Hepatocyte (in vitro differentiated cells): ENCODE measurements around the gene PRKAR2A. TPM values are rescaled to one million over a fixed set of nuclear protein-coding genes. Genes with fewer than 3 reads are reported as not detected.
A peak's percentile ranks its signal among the peaks of the same experiment; 100 is the strongest.

ENCODE experiments used
- DNase-seq: peaks from one replicate; pipeline ENCODE4 v3.0.0-alpha.2; 2016; ENCODE audit warnings: low spot score
- H2AFZ ChIP-seq: fragments of 200-600 bp; sonication (generic); 2 replicates; pipeline ENCODE4 v1.6.0; 2016; ENCODE audit warnings: antibody characterized with exemption, mild to moderate bottlenecking
- H3K27ac ChIP-seq: fragments of 200-600 bp; sonication (generic); 2 replicates; pipeline ENCODE4 v1.5.1; 2016; ENCODE audit warnings: mild to moderate bottlenecking
- H3K27me3 ChIP-seq: fragments of 200-600 bp; sonication (generic); 2 replicates; pipeline ENCODE4 v1.6.1; 2016
- H3K36me3 ChIP-seq: fragments of 200-600 bp; sonication (generic); replicated peaks from 2 replicates; pipeline ENCODE4 v1.5.1; 2016; ENCODE audit warnings: low read depth; ENCODE audit not compliant: insufficient read depth
- H3K4me1 ChIP-seq: fragments of 200-600 bp; sonication (generic); 2 replicates; pipeline ENCODE4 v1.5.1; 2016; ENCODE audit warnings: mild to moderate bottlenecking, moderate library complexity; ENCODE audit not compliant: insufficient read depth
- H3K4me2 ChIP-seq: fragments of 200-600 bp; sonication (generic); 2 replicates; pipeline ENCODE4 v1.6.0; 2016
- H3K4me3 ChIP-seq: fragments of 200-600 bp; sonication (generic); 2 replicates; pipeline ENCODE4 v1.5.1; 2016; ENCODE audit warnings: mild to moderate bottlenecking
- H3K79me2 ChIP-seq: fragments of 200-600 bp; sonication (generic); 2 replicates; pipeline ENCODE4 v1.6.0; 2017; ENCODE audit warnings: mild to moderate bottlenecking
- H3K9me2 ChIP-seq: fragments of 200-600 bp; sonication (generic); replicated peaks from 2 replicates; pipeline ENCODE4 v1.6.0; 2017; ENCODE audit warnings: mild to moderate bottlenecking; ENCODE audit not compliant: insufficient read depth
- H3K9me3 ChIP-seq: fragments of 200-600 bp; sonication (generic); 2 replicates; pipeline ENCODE4 v1.5.1; 2016; ENCODE audit warnings: low read depth, mild to moderate bottlenecking
- H4K20me1 ChIP-seq: fragments of 200-600 bp; sonication (generic); 2 replicates; pipeline ENCODE4 v1.6.0; 2016; ENCODE audit warnings: mild to moderate bottlenecking; ENCODE audit not compliant: insufficient read depth, poor library complexity, severe bottlenecking
- EZH2 ChIP-seq: fragments of 200-600 bp; sonication (generic); IDR thresholded peaks from 2 replicates; pipeline ENCODE4 v1.6.1; 2016; ENCODE audit warnings: antibody characterized with exemption, mild to moderate bottlenecking, borderline replicate concordance
- EZH2phosphoT487 ChIP-seq: fragments of 200-600 bp; sonication (generic); IDR thresholded peaks from one replicate; pipeline ENCODE4 v1.6.1; 2018; ENCODE audit warnings: antibody characterized with exemption, mild to moderate bottlenecking, low read depth, moderate library complexity; ENCODE audit not compliant: unreplicated experiment, severe bottlenecking
- WGBS: methylation state at CpG from one replicate; pipeline ENCODE4 v1.1.6; 2016; ENCODE audit warnings: low lambda C conversion rate; ENCODE audit errors: missing lambda C conversion rate; 5-methylcytosine and 5-hydroxymethylcytosine counted together
- polyA plus RNA-seq: library from polyadenylated mRNA; unstranded; fragments of >200 nt; fragmentation: Nextera tagmentation; extraction: Ambion mirVana; gene quantifications from 2 replicates; pipeline ENCODE4 v1.2.1, GENCODE V29; 2016
- total RNA-seq: library from RNA; depleted of rRNA; stranded (reverse); fragments of >200 nt; gene quantifications from 2 replicates; pipeline ENCODE4 v1.2.3, GENCODE V29; 2014
- TF ChIP-seq, protein P1 (sequence below): fragments of 200-600 bp; sonication (generic); IDR thresholded peaks from 2 replicates; pipeline ENCODE4 v1.5.1; 2016; ENCODE audit warnings: antibody characterized with exemption, mild to moderate bottlenecking; ENCODE audit not compliant: poor library complexity

Gene PRKAR2A
- total RNA-seq (29.7 and 33.9 TPM in 2 replicates), polyA plus RNA-seq (9.0 and 10.8 TPM in 2 replicates)

DNA sequence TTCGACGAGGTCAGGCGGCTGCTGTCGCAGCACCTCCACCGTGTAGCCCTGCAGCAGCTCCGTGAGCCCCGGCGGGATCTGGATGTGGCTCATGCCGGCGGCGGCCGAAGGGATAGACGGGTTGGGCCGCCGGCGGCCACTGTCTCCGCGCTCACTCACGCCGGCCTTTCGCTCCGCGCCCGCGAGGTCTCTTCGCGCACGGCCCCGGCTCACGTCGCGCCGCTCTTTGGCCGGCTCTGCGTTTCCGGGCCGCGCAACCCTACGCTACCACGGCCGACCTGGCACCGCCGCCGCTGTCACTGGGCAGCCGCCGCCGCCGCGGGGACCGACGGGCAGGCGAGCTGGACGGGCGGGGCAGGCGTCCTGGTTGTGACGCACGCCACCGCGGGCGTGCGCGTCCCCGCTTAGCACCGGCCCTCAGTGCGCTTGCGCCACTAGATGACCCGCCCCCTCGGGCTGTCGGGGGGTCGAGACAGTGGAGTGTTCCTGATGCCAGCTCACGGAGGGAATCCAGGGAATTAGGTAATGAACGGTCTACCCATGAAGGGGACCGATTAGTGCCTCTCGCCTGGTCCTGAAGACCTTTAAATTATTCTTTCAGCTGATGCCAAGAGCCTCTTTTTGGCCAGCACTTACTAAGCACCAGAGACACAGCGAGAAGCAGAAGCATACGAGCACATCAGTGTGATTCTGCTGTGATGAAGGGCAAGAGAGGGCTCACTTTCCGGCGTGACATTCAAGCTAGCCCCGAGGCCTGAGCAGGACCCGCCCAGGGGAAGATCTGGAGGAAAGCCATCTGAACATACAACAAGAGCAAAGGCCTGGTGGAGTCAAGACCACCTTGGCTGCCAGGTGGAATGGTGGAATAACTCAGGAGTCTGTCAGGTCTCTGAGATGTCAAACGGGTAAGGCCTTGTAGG is at the start of gene PRKAR2A:
TSS of gene PRKAR2A (minus strand) at position 371 of the 920 bp plus-strand sequence. CDS start at position 93, 278 bp downstream.
- peaks cover 13% of the 10 kb centered on the region for H3K4me1 ChIP-seq
- H2AFZ ChIP-seq, result peak within 1 kb of the TSS; percentile 93
- DNase-seq, result peak; percentile 96
- H3K9me2 ChIP-seq, result no peaks in the 10 kb centered on the region
- TF ChIP-seq, protein P1, sequence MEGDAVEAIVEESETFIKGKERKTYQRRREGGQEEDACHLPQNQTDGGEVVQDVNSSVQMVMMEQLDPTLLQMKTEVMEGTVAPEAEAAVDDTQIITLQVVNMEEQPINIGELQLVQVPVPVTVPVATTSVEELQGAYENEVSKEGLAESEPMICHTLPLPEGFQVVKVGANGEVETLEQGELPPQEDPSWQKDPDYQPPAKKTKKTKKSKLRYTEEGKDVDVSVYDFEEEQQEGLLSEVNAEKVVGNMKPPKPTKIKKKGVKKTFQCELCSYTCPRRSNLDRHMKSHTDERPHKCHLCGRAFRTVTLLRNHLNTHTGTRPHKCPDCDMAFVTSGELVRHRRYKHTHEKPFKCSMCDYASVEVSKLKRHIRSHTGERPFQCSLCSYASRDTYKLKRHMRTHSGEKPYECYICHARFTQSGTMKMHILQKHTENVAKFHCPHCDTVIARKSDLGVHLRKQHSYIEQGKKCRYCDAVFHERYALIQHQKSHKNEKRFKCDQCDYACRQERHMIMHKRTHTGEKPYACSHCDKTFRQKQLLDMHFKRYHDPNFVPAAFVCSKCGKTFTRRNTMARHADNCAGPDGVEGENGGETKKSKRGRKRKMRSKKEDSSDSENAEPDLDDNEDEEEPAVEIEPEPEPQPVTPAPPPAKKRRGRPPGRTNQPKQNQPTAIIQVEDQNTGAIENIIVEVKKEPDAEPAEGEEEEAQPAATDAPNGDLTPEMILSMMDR, result no peak
- TF ChIP-seq EZH2phosphoT487 (no peak), EZH2 (no peak)
- peaks cover 13% of the 10 kb centered on the region for H4K20me1 ChIP-seq
- WGBS, result 5% methylated on average over 67 of the region's 81 CpGs
- peaks cover 20% of the 10 kb centered on the region for H3K79me2 ChIP-seq
- H3K36me3 ChIP-seq, result no peaks in the 10 kb centered on the region
- peak within 1 kb of the TSS; percentile 84 for H3K4me3 ChIP-seq
- no peaks in the 10 kb centered on the region for H3K9me3 ChIP-seq
- peak within 1 kb of the TSS; percentile 86 for H3K4me2 ChIP-seq
- H3K27ac ChIP-seq, result peak within 1 kb of the TSS; percentile 89
- H3K27me3 ChIP-seq, result no peaks in the 10 kb centered on the region

DNA sequence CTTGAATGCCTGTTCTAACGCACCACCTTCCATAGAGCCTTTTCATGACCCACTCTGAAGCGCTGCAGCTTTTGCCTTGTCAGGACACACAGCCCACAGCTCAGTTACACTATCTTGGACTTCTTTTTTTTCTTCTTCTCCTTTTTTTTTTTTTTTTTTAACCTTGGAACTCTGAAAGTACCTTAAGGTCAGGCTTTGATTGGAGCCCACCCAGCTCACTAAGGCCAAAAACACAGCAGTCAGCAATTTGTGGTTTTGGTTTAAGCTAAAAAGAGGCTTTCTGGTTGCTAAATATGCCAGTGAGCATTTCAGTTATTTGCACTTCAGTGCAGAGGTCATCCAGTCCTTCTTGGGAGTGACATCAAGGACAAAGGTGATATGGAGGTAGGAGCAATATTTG is 49.3 kb upstream of the PRKAR2A start:
- 93% methylated on average over 2 of the region's 2 CpGs for WGBS
- H4K20me1 ChIP-seq, result no peaks in the 10 kb centered on the region
- TF ChIP-seq EZH2phosphoT487 (no peak), EZH2 (no peak)
- TF ChIP-seq, protein P1, result no peak
- H2AFZ ChIP-seq, result no peak overlapping the region
- peaks cover 17% of the 10 kb centered on the region for H3K79me2 ChIP-seq
- no peak for DNase-seq
- peak overlapping the region; percentile 93 for H3K4me2 ChIP-seq
- H3K4me1 ChIP-seq, result peaks cover 9% of the 10 kb centered on the region
- H3K9me3 ChIP-seq, result no peaks in the 10 kb centered on the region
- H3K27ac ChIP-seq, result peak overlapping the region; percentile 35
- H3K4me3 ChIP-seq, result no peak overlapping the region
- H3K9me2 ChIP-seq, result no peaks in the 10 kb centered on the region
- no peaks in the 10 kb centered on the region for H3K27me3 ChIP-seq
- H3K36me3 ChIP-seq, result no peaks in the 10 kb centered on the region

DNA sequence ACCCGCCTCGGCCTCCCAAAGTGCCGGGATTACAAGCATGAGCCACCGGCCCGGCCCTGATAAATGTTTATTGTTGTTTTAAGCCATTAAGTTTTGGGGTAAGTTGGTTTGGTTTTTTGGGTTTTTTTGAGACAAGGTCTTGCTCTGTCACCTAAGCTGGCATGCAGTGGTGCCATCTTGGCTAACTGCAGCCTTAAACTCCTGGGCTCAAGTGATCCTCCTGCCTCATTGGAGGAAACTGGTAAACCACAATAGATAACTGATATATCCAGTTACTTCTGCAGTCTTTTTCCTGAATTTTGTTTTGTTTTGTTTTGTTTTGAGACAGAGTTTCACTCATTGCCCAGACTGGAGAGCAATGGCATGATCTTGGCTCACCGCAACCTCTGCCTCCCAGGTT is 46.8 kb upstream of the PRKAR2A start:
- peaks cover 9% of the 10 kb centered on the region for H3K4me1 ChIP-seq
- H3K27ac ChIP-seq, result no peak overlapping the region
- peaks cover 17% of the 10 kb centered on the region for H3K79me2 ChIP-seq
- WGBS, result 90% methylated on average over 6 of the region's 6 CpGs
- no peaks in the 10 kb centered on the region for H3K9me2 ChIP-seq
- no peaks in the 10 kb centered on the region for H3K36me3 ChIP-seq
- H2AFZ ChIP-seq, result no peak overlapping the region
- no peak overlapping the region for H3K4me3 ChIP-seq
- no peak for DNase-seq
- no peaks in the 10 kb centered on the region for H3K9me3 ChIP-seq
- no peaks in the 10 kb centered on the region for H3K27me3 ChIP-seq
- no peak for TF ChIP-seq EZH2phosphoT487
- TF ChIP-seq, protein P1, result no peak
- no peak for TF ChIP-seq EZH2
- no peaks in the 10 kb centered on the region for H4K20me1 ChIP-seq
- H3K4me2 ChIP-seq, result no peak overlapping the region
